ENCODE results near the gene GPR107.

Gene GPR107

GRCh38 chr9:130150779-130151382, 97.2 kb downstream of the GPR107 start:
- DNase-seq: peak in 1 of 10 donors; percentile 30
- intact Hi-C loops (cut with DNase I): no loop called here

- intact Hi-C loops (cut with DNase I): no loop called here
Measured at GRCh38 chr9:130154816-130155215, 101.1 kb downstream of the GPR107 start.

GRCh38 chr9:130155647-130156046, 101.9 kb downstream of the GPR107 start:
- DNase-seq: peak in 1 of 10 donors; percentile 62
- intact Hi-C loops (cut with DNase I): no loop called here

More at GRCh38 chr9:130154816-130155215, 101.1 kb downstream of the GPR107 start:
- no peak for DNase-seq

GRCh38 chr9:130156672-130157071, 103.0 kb downstream of the GPR107 start:
- peak in 5 of 10 donors; percentile 39 to 90 (median 55) for DNase-seq
- intact Hi-C loops (cut with DNase I): no loop called here

- peak in 1 of 10 donors; percentile 20 for DNase-seq
Measured at GRCh38 chr9:130157079-130157478, 103.4 kb downstream of the GPR107 start.

GRCh38 chr9:130158001-130158400, 104.3 kb downstream of the GPR107 start:
- intact Hi-C loops (cut with DNase I): no loop called here
- peak in 1 of 10 donors; percentile 51 for DNase-seq

More at GRCh38 chr9:130157079-130157478, 103.4 kb downstream of the GPR107 start:
- intact Hi-C loops (cut with DNase I): no loop called here

GRCh38 chr9:130159057-130159456, 105.4 kb downstream of the GPR107 start:
- DNase-seq: peak in 2 of 10 donors; percentile 51 to 82
- intact Hi-C loops (cut with DNase I): no loop called here

- DNase-seq: no peak
- intact Hi-C loops (cut with DNase I): no loop called here
Measured at GRCh38 chr9:130159915-130160670, 106.4 kb downstream of the GPR107 start.

- intact Hi-C loops (cut with DNase I): no loop called here
- DNase-seq: no peak
Measured at GRCh38 chr9:130160862-130161470, 107.3 kb downstream of the GPR107 start.

GRCh38 chr9:130165579-130165978, 111.9 kb downstream of the GPR107 start:
- DNase-seq: no peak
- intact Hi-C loops (cut with DNase I): no loop called here

- DNase-seq: no peak
- intact Hi-C loops (cut with DNase I): no loop called here
Measured at GRCh38 chr9:130166399-130166798, 112.7 kb downstream of the GPR107 start.

GRCh38 chr9:130167927-130168326, 114.2 kb downstream of the GPR107 start:
- intact Hi-C loops (cut with DNase I): no loop called here
- DNase-seq: no peak

GRCh38 chr9:130171226-130172148, 117.8 kb downstream of the GPR107 start:
- intact Hi-C loops (cut with DNase I): loop anchor here (1.0 to 10.0 kb wide), 2 partner anchors 65 to 67 kb away; no protein-coding TSS in a partner anchor

GRCh38 chr9:130172161-130172857, 118.6 kb downstream of the GPR107 start, which contains the start of gene NCS1:
Gene NCS1, plus strand, starts transcription at chr9:130172404. Its CDS starts 260 bp downstream, at chr9:130172664.
- intact Hi-C loops (cut with DNase I): loop anchor here (1.0 to 10.0 kb wide), 2 partner anchors 64 to 68 kb away; no protein-coding TSS in a partner anchor

More at GRCh38 chr9:130171226-130172148, 117.8 kb downstream of the GPR107 start:
- DNase-seq: peak in 2 of 10 donors; percentile 79 to 87

GRCh38 chr9:130172858-130173665, 119.4 kb downstream of the GPR107 start:
- intact Hi-C loops (cut with DNase I): loop anchor here (1.0 to 10.0 kb wide), 2 partner anchors 63 to 68 kb away; no protein-coding TSS in a partner anchor

More at GRCh38 chr9:130172161-130172857, 118.6 kb downstream of the GPR107 start, which contains the start of gene NCS1:
- peak; percentile 71 to 97 (median 86) for DNase-seq

GRCh38 chr9:130173666-130173983, 119.9 kb downstream of the GPR107 start:
- peak in 2 of 10 donors; percentile 77 to 87 for DNase-seq
- intact Hi-C loops (cut with DNase I): loop anchor here (10.0 kb wide), 1 partner anchor 69 kb away; no protein-coding TSS in a partner anchor

More at GRCh38 chr9:130172858-130173665, 119.4 kb downstream of the GPR107 start:
- DNase-seq: peak in 3 of 10 donors; percentile 46 to 92 (median 83)

GRCh38 chr9:130174025-130174424, 120.3 kb downstream of the GPR107 start:
- no peak for DNase-seq
- intact Hi-C loops (cut with DNase I): loop anchor here (10.0 kb wide), 1 partner anchor 69 kb away; no protein-coding TSS in a partner anchor

GRCh38 chr9:130174920-130175321, 121.2 kb downstream of the GPR107 start:
- DNase-seq: no peak
- intact Hi-C loops (cut with DNase I): loop anchor here (10.0 kb wide), 1 partner anchor 70 kb away; no protein-coding TSS in a partner anchor
